K562 (cell line): ENCODE measurements around the gene PNMA8B. TPM values are rescaled to one million over a fixed set of nuclear protein-coding genes. Genes with fewer than 3 reads are reported as not detected.

Source experiments
- ATAC-seq: fragments of 200-7000 bp; cut with Tn5 transposase; 3 replicates; pipeline ENCODE4 v1.9.1; 2020; ENCODE audit warnings: moderate library complexity
- BruUV-seq: library from RNA; stranded (reverse); fragments of 400-500 nt; replicated peaks from 2 replicates; lab custom pipeline; 2021; lab: Mats Ljungman, UMichigan
- CTCF ChIA-PET: fragments of 300-600 bp; formaldehyde crosslinking; extraction: SDS; loops from one replicate; lab custom pipeline; 2021; ENCODE audit warnings: low intra/inter-chr PET ratio; lab: Yijun Ruan, JAX
- POLR2A ChIA-PET: fragments of 300-600, 350-650 bp; sonication (Branson Sonifier 250); formaldehyde crosslinking; extraction: SDS; loops from one replicate; lab custom pipeline; 2021; ENCODE audit warnings: antibody characterized with exemption, inconsistent platforms; lab: Yijun Ruan, JAX
- DNase-seq, 4 experiments: peaks; one replicate each; pipeline versions ENCODE4 v3.0.0 to v3.0.0-alpha.2; 2011 to 2018; ENCODE audit warnings: low spot score in 3 of 4, mixed read lengths in 3 of 4; ENCODE audit errors: extremely low read depth in 1 of 4
- FAIRE-seq: peaks from 2 replicates; lab custom pipeline; 2011; peaks lifted over from hg19 to GRCh38; lab: Jason Lieb, UNC
- H2AFZ ChIP-seq: 2 replicates; pipeline ENCODE4 v1.6.0; 2011; ENCODE audit warnings: low read depth, low read length, control low read depth, inconsistent platforms
- H3K27ac ChIP-seq: fragments of 200-600 bp; 3 replicates; pipeline ENCODE4 v1.8.0; 2011; ENCODE audit warnings: low read depth, mild to moderate bottlenecking, control low read depth, inconsistent platforms, low read length, moderate library complexity, mixed read lengths; ENCODE audit errors: extremely low read depth
- H3K27me3 ChIP-seq, 2 experiments: fragments of 300-600 bp in 1 of 2; 2 replicates in 1 of 2; 3 replicates in 1 of 2; pipeline versions ENCODE4 v1.6.0 to v1.8.0; 2011; ENCODE audit warnings: inconsistent platforms in 2 of 2, low read length in 2 of 2, mild to moderate bottlenecking in 1 of 2, mixed read lengths in 1 of 2, moderate library complexity in 1 of 2; ENCODE audit not compliant: control insufficient read depth in 2 of 2, insufficient read depth in 2 of 2
- H3K36me3 ChIP-seq: fragments of 300-600 bp; 3 replicates; pipeline ENCODE4 v1.8.0; 2011; ENCODE audit warnings: mild to moderate bottlenecking, low read length, inconsistent platforms; ENCODE audit not compliant: control insufficient read depth, insufficient read depth
- H3K4me1 ChIP-seq, 2 experiments: fragments of 200-600 bp in 1 of 2; replicated peaks in 1 of 2; 2 replicates in 1 of 2; 3 replicates in 1 of 2; pipeline versions ENCODE4 v1.5.1 to v1.8.0; 2011; ENCODE audit warnings: inconsistent platforms in 2 of 2, low read length in 2 of 2, mild to moderate bottlenecking in 1 of 2, mixed read lengths in 1 of 2, moderate library complexity in 1 of 2; ENCODE audit not compliant: control insufficient read depth in 2 of 2, insufficient read depth in 2 of 2
- H3K4me2 ChIP-seq: 2 replicates; pipeline ENCODE4 v1.6.1; 2011; ENCODE audit warnings: low read length, control low read depth, inconsistent platforms, mixed read lengths; ENCODE audit not compliant: insufficient read depth
- H3K4me3 ChIP-seq: fragments of 200-600 bp; sonication (generic), shearing (Covaris generic); 2 replicates; pipeline ENCODE4 v1.5.1; 2016; ENCODE audit warnings: control low read depth, inconsistent platforms
- H3K79me2 ChIP-seq: fragments of 200-600 bp; 3 replicates; pipeline ENCODE4 v1.8.0; 2011; ENCODE audit warnings: low read length, inconsistent platforms; ENCODE audit not compliant: control insufficient read depth, insufficient read depth
- H3K9ac ChIP-seq, 2 experiments: 2 replicates each; pipeline versions ENCODE4 v1.6.0 to v1.6.1; 2011; ENCODE audit warnings: low read depth in 2 of 2, low read length in 2 of 2, control low read depth in 1 of 2, inconsistent platforms in 1 of 2, mild to moderate bottlenecking in 1 of 2, mixed read lengths in 1 of 2; ENCODE audit not compliant: insufficient read depth in 1 of 2
- H3K9me1 ChIP-seq: one replicate; pipeline ENCODE4 v1.6.0; 2011; ENCODE audit warnings: inconsistent platforms, mild to moderate bottlenecking, low read length, moderate library complexity; ENCODE audit not compliant: control insufficient read depth, insufficient read depth
- H3K9me3 ChIP-seq: replicated peaks from 2 replicates; pipeline ENCODE4 v1.5.1; 2011; ENCODE audit warnings: low read depth, low read length, inconsistent platforms; ENCODE audit not compliant: control insufficient read depth, insufficient read depth
- H4K20me1 ChIP-seq: replicated peaks from 2 replicates; pipeline ENCODE4 v1.6.1; 2011; ENCODE audit warnings: low read length, inconsistent platforms, mixed read lengths; ENCODE audit not compliant: control insufficient read depth, insufficient read depth
- BMI1 ChIP-seq: fragments of 150-350 bp; IDR thresholded peaks from 2 replicates; pipeline ENCODE4 v1.6.1; 2014; ENCODE audit warnings: low read length
- CREBBP ChIP-seq: IDR thresholded peaks from one replicate; pipeline ENCODE4 v1.6.1; 2012; ENCODE audit warnings: low read depth, mild to moderate bottlenecking, control low read depth, inconsistent platforms, low read length
- DACH1 ChIP-seq: fragments of 450-650 bp; IDR thresholded peaks from 2 replicates; pipeline ENCODE4 v1.6.1; 2018; ENCODE audit not compliant: partially characterized antibody
- KAT2B ChIP-seq: IDR thresholded peaks from one replicate; pipeline ENCODE4 v1.6.1; 2012; ENCODE audit warnings: low read depth, mild to moderate bottlenecking, control low read depth, inconsistent platforms, low read length, moderate library complexity
- NR2F6 ChIP-seq: fragments of 450-650 bp; formaldehyde crosslinking; IDR thresholded peaks from 2 replicates; pipeline ENCODE4 v1.4.0; 2020; ENCODE audit warnings: mild to moderate bottlenecking
- OTX1 ChIP-seq: fragments of 450-650 bp; formaldehyde crosslinking; IDR thresholded peaks from 2 replicates; pipeline ENCODE4 v1.4.0; 2022; ENCODE audit warnings: mild to moderate bottlenecking
- RFX7 ChIP-seq: fragments of 250-450 bp; sonication (Bioruptor Pico); IDR thresholded peaks from 2 replicates; pipeline ENCODE4 v1.5.1; 2021; ENCODE audit warnings: mild to moderate bottlenecking
- SAP30 ChIP-seq: fragments of 200-600 bp; sonication (generic); IDR thresholded peaks from 2 replicates; pipeline ENCODE4 v1.6.1; 2012; ENCODE audit warnings: borderline replicate concordance, low read depth, mild to moderate bottlenecking, moderate library complexity, low read length, control low read depth, inconsistent platforms; ENCODE audit not compliant: insufficient read depth, poor library complexity, severe bottlenecking
- SRSF7 ChIP-seq: fragments of 200-400 bp; formaldehyde crosslinking; optimal IDR thresholded peaks from 2 replicates; pipeline ENCODE3; 2017; ENCODE audit warnings: mild to moderate bottlenecking, low read depth, low read length
- TCFL5 ChIP-seq: fragments of 250-450 bp; sonication (Bioruptor Pico); conservative IDR thresholded peaks from 2 replicates; pipeline ENCODE4 v1.6.1; 2021; ENCODE audit warnings: mild to moderate bottlenecking, moderate library complexity, matching md5 sums
- TSC22D4 ChIP-seq: fragments of 450-650 bp; IDR thresholded peaks from 2 replicates; pipeline ENCODE4 v1.6.1; 2016; ENCODE audit warnings: missing genetic modification characterization, missing biosample characterization, control low read depth
- ZNF140 ChIP-seq: fragments of 250-450 bp; sonication (Bioruptor Pico); IDR thresholded peaks from 2 replicates; pipeline ENCODE4 v1.8.0; 2021; ENCODE audit warnings: moderate library complexity, mild to moderate bottlenecking, inconsistent platforms
- ZNF143 ChIP-seq: sonication (generic); formaldehyde crosslinking; IDR thresholded peaks from 2 replicates; pipeline ENCODE4 v1.9.0; 2022; ENCODE audit warnings: mild to moderate bottlenecking, missing genetic modification reagents
- ZNF431 ChIP-seq: sonication (generic); formaldehyde crosslinking; IDR thresholded peaks from 2 replicates; pipeline ENCODE4 v1.8.0; 2022; ENCODE audit warnings: mild to moderate bottlenecking, missing genetic modification reagents
- WGBS: fragments of 100-300 bp; shearing (Covaris generic); methylation state at CpG from one replicate; pipeline ENCODE4 v1.1.6; 2016; ENCODE audit warnings: low coverage, mixed read lengths; ENCODE audit not compliant: insufficient coverage; ENCODE audit errors: missing lambda C conversion rate; 5-methylcytosine and 5-hydroxymethylcytosine counted together
- in situ Hi-C: fragments of 300-500 bp; cut with MboI; formaldehyde crosslinking; loops from 4 replicates; pipeline ENCODE4 v1.15.0; 2018; ENCODE audit warnings: inconsistent platforms, mixed read lengths
- intact Hi-C: fragments of 100-400 bp; cut with micrococcal nuclease; formaldehyde crosslinking; loops from 2 replicates; pipeline ENCODE4 v1.14.2; 2022
- polyA plus RNA-seq, 8 experiments: library from polyadenylated mRNA; depleted of rRNA in 4 of 8; stranded (reverse) in 5 of 8; unstranded in 3 of 8; fragments of >200 nt; fragmentation: Nextera tagmentation in 2 of 8; fragmentation: Illumina TruSeq in 1 of 8; extraction: Ambion mirVana in 2 of 8; extraction: Trizol in 1 of 8; gene quantifications; 2 replicates each; pipeline versions ENCODE4 v1.2.1 to v1.2.3, GENCODE V29; 2011 to 2014; ENCODE audit warnings: inconsistent platforms in 1 of 8, missing spikeins in 1 of 8
- total RNA-seq, 7 experiments: library from RNA; depleted of rRNA in 6 of 7; stranded (reverse); fragments of >200 nt in 6 of 7; fragmentation: Illumina TruSeq in 2 of 7; extraction: Trizol in 2 of 7; gene quantifications; 2 replicates each; pipeline versions ENCODE4 v1.2.1 to v1.2.3, GENCODE V29; 2011 to 2021; ENCODE audit warnings: low replicate concordance in 1 of 7
- TF ChIP-seq, protein P1 (sequence below): fragments of 250-450 bp; sonication (Bioruptor Pico); IDR thresholded peaks from 2 replicates; pipeline ENCODE4 v1.8.0; 2022; ENCODE audit warnings: inconsistent platforms

The PNMA8B gene
- total and polyA plus RNA-seq, 9 of the 15 experiments (the other 6 are each of a cell fraction or from before 2014, with no cell fraction given): not detected

GRCh38 chr19:46447006-46447405 is 48.7 kb downstream of the PNMA8B start:
- ChIA-PET CTCF (no interaction called here), POLR2A (interaction anchor here (1.0 kb wide), 1 partner anchor 12 kb away, joined by 4 read pairs; no protein-coding TSS in a partner anchor)
- H3K36me3 ChIP-seq: no peaks in the 10 kb centered on the region
- no peak for FAIRE-seq
- H3K4me3 ChIP-seq: no peak overlapping the region
- no peaks in the 10 kb centered on the region for H4K20me1 ChIP-seq
- no peak overlapping the region for H3K27ac ChIP-seq
- H3K9ac ChIP-seq: no peak overlapping the region
- no peaks in the 10 kb centered on the region for H3K79me2 ChIP-seq
- TF ChIP-seq, protein P1, sequence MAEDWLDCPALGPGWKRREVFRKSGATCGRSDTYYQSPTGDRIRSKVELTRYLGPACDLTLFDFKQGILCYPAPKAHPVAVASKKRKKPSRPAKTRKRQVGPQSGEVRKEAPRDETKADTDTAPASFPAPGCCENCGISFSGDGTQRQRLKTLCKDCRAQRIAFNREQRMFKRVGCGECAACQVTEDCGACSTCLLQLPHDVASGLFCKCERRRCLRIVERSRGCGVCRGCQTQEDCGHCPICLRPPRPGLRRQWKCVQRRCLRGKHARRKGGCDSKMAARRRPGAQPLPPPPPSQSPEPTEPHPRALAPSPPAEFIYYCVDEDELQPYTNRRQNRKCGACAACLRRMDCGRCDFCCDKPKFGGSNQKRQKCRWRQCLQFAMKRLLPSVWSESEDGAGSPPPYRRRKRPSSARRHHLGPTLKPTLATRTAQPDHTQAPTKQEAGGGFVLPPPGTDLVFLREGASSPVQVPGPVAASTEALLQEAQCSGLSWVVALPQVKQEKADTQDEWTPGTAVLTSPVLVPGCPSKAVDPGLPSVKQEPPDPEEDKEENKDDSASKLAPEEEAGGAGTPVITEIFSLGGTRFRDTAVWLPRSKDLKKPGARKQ: no peak
- TF ChIP-seq KAT2B: no peak
- no peak for TF ChIP-seq RFX7 (CRISPR knock-in tag)
- no peak for TF ChIP-seq SAP30
- no peak for TF ChIP-seq TSC22D4
- no peak for TF ChIP-seq DACH1
- TF ChIP-seq BMI1: no peak
- no peak for TF ChIP-seq TCFL5
- no peak for TF ChIP-seq CREBBP
- no peak for TF ChIP-seq ZNF140 (CRISPR knock-in tag)
- TF ChIP-seq ZNF431 (CRISPR knock-in tag): no peak
- no peak for TF ChIP-seq NR2F6 (CRISPR knock-in tag)
- no peak for TF ChIP-seq OTX1 (CRISPR knock-in tag)
- TF ChIP-seq ZNF143 (CRISPR knock-in tag): no peak
- TF ChIP-seq SRSF7: no peak
- DNase-seq: no peak
- H3K4me2 ChIP-seq: no peak overlapping the region
- in situ Hi-C loops: no loop called here
- peaks cover 2% of the 10 kb centered on the region for H3K9me3 ChIP-seq
- BruUV-seq: no TSS peak
- peaks cover 14 to 29% of the 10 kb centered on the region in 2 experiments for H3K27me3 ChIP-seq
- intact Hi-C loops: no loop called here
- H2AFZ ChIP-seq: no peak overlapping the region
- WGBS: 6% methylated on average over 2 of the region's 3 CpGs
- H3K4me1 ChIP-seq: no peaks in the 10 kb centered on the region
- H3K9me1 ChIP-seq: no peaks in the 10 kb centered on the region
- ATAC-seq: no peak
